Transverse colon (tissue), 3 donors: ENCODE data around the gene PDCL2.

ENCODE experiments used
- POLR2A ChIP-seq: fragments of 450-650 bp; IDR thresholded peaks from one replicate; pipeline ENCODE4 v1.6.1; 2016; ENCODE audit warnings: antibody characterized with exemption, mild to moderate bottlenecking, moderate library complexity
- TF ChIP-seq, protein P1 (sequence below), 5 experiments: fragments of 200-600 bp in 3 of 5; fragments of 450-650 bp in 2 of 5; sonication (generic) in 3 of 5; IDR thresholded peaks; 1 replicate in 2 of 5; 2 replicates in 3 of 5; pipeline ENCODE4 v1.5.1; 2016 to 2017; ENCODE audit warnings: antibody characterized with exemption in 5 of 5, inconsistent platforms in 3 of 5, mild to moderate bottlenecking in 2 of 5, moderate library complexity in 1 of 5

- TF ChIP-seq, protein P1, sequence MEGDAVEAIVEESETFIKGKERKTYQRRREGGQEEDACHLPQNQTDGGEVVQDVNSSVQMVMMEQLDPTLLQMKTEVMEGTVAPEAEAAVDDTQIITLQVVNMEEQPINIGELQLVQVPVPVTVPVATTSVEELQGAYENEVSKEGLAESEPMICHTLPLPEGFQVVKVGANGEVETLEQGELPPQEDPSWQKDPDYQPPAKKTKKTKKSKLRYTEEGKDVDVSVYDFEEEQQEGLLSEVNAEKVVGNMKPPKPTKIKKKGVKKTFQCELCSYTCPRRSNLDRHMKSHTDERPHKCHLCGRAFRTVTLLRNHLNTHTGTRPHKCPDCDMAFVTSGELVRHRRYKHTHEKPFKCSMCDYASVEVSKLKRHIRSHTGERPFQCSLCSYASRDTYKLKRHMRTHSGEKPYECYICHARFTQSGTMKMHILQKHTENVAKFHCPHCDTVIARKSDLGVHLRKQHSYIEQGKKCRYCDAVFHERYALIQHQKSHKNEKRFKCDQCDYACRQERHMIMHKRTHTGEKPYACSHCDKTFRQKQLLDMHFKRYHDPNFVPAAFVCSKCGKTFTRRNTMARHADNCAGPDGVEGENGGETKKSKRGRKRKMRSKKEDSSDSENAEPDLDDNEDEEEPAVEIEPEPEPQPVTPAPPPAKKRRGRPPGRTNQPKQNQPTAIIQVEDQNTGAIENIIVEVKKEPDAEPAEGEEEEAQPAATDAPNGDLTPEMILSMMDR (IDR thresholded peaks at IDR 0.05), result no peak
- no peak for TF ChIP-seq POLR2A
Measured at GRCh38 chr4:55617587-55618197, 25.6 kb upstream of the PDCL2 start.
